Measurements from ENCODE around the gene WDR33. TPM values are rescaled to one million over a fixed set of nuclear protein-coding genes. Genes with fewer than 3 reads are reported as not detected.
"Not testable (repeated sequence)": the region's sequence is repeated elsewhere in the genome, so short reads cannot be mapped to it uniquely, and the experiment has no call there.

The WDR33 gene
- total and polyA plus RNA-seq, 9 of the 15 experiments (the other 6 are each of a cell fraction or from before 2014, with no cell fraction given), result 24.2 to 57.4 (median 38.4) TPM

- H2AFZ ChIP-seq (ENCODE audit: low read depth, low read length); DNase-seq (ENCODE audit: extremely low read depth in 1 of 4, low spot score in 3 of 4); CTCF ChIA-PET (ENCODE audit: low intra/inter-chr PET ratio); BruUV-seq (replicated peaks); H3K9ac ChIP-seq (ENCODE audit: insufficient read depth in 1 of 2, low read depth in 2 of 2, low read length in 2 of 2); in situ Hi-C loops (cut with MboI); H3K9me3 ChIP-seq (replicated peaks; ENCODE audit: control insufficient read depth, insufficient read depth, low read depth, low read length); H3K4me1 ChIP-seq (replicated peaks in 1 of 2; ENCODE audit: control insufficient read depth in 2 of 2, insufficient read depth in 2 of 2, low read length in 2 of 2); H3K4me3 ChIP-seq; FAIRE-seq; H4K20me1 ChIP-seq (replicated peaks; ENCODE audit: control insufficient read depth, insufficient read depth, low read length); intact Hi-C loops (cut with micrococcal nuclease); H3K9me1 ChIP-seq (ENCODE audit: control insufficient read depth, insufficient read depth, low read length); H3K27ac ChIP-seq (ENCODE audit: extremely low read depth, low read depth, low read length); ATAC-seq; H3K4me2 ChIP-seq (ENCODE audit: insufficient read depth, low read length); H3K27me3 ChIP-seq (ENCODE audit: control insufficient read depth in 2 of 2, insufficient read depth in 2 of 2, low read length in 2 of 2): not testable (repeated sequence)
- WGBS (ENCODE audit: insufficient coverage, low coverage, missing lambda C conversion rate), result 84% methylated on average over 4 of the region's 6 CpGs
- peaks cover 97% of the 10 kb centered on the region for H3K79me2 ChIP-seq (ENCODE audit: control insufficient read depth, insufficient read depth, low read length)
- POLR2A ChIA-PET, result interaction anchor here (0.8 to 1.6 kb wide), 3 partner anchors 16 to 17 kb away, joined by 3 to 4 read pairs (median 3); partner anchors contain the start of gene WDR33
- peaks cover 36% of the 10 kb centered on the region; the same call in 2 of the 3 replicates for H3K36me3 ChIP-seq (ENCODE audit: control insufficient read depth, insufficient read depth, low read length)
Measured at GRCh38 chr2:127794901-127795300, 16.1 kb downstream of the WDR33 start.

- in situ Hi-C loops (cut with MboI), result no loop called here
- FAIRE-seq (no peak), DNase-seq (ENCODE audit: extremely low read depth in 1 of 4, low spot score in 3 of 4) (no peak), ATAC-seq (no peak)
- Histone ChIP-seq H3K9me3 (replicated peaks; ENCODE audit: control insufficient read depth, insufficient read depth, low read depth, low read length) (no peaks in the 10 kb centered on the region), H3K27ac (ENCODE audit: extremely low read depth, low read depth, low read length) (no peak overlapping the region), H3K4me1 (replicated peaks in 1 of 2; ENCODE audit: control insufficient read depth in 2 of 2, insufficient read depth in 2 of 2, low read length in 2 of 2) (peaks cover 0 to 6% of the 10 kb centered on the region in 2 experiments; a peak in 2 of 5 replicates), H3K4me3 (no peak overlapping the region), H3K36me3 (ENCODE audit: control insufficient read depth, insufficient read depth, low read length) (peaks cover 24% of the 10 kb centered on the region; the same call in 1 of the 3 replicates), H3K27me3 (ENCODE audit: control insufficient read depth in 2 of 2, insufficient read depth in 2 of 2, low read length in 2 of 2) (no peaks in the 10 kb centered on the region), H3K9me1 (ENCODE audit: control insufficient read depth, insufficient read depth, low read length) (no peaks in the 10 kb centered on the region), H3K79me2 (ENCODE audit: control insufficient read depth, insufficient read depth, low read length) (peaks cover 77% of the 10 kb centered on the region), H4K20me1 (replicated peaks; ENCODE audit: control insufficient read depth, insufficient read depth, low read length) (peaks cover 9% of the 10 kb centered on the region; the same call in 1 of the 2 replicates), H3K4me2 (ENCODE audit: insufficient read depth, low read length) (no peak overlapping the region), H3K9ac (ENCODE audit: insufficient read depth in 1 of 2, low read depth in 2 of 2, low read length in 2 of 2) (no peak overlapping the region), H2AFZ (ENCODE audit: low read depth, low read length) (no peak overlapping the region)
- BruUV-seq (replicated peaks), result no TSS peak
- intact Hi-C loops (cut with micrococcal nuclease), result no loop called here
- WGBS (ENCODE audit: insufficient coverage, low coverage, missing lambda C conversion rate), result 84% methylated on average over 4 of the region's 4 CpGs
- POLR2A ChIA-PET, result interaction anchor here (2.0 kb wide), 1 partner anchor 9 kb away, joined by 9 read pairs; no protein-coding TSS in a partner anchor
- CTCF ChIA-PET (ENCODE audit: low intra/inter-chr PET ratio), result no interaction called here
- TF ChIP-seq ZNF316 (IDR thresholded peaks at IDR 0.05) (peak; percentile 88), MAFK (IDR thresholded peaks at IDR 0.05; ENCODE audit: low read length) (0 out of 2 replicates have a peak, but pooled peaks have one; percentile 12), STAT5B (CRISPR knock-in tag; IDR thresholded peaks at IDR 0.05) (no peak), C11orf30 (IDR thresholded peaks at IDR 0.05; ENCODE audit: low read depth) (peak; percentile 72; the same call in 1 of the 2 replicates), MAFF (IDR thresholded peaks at IDR 0.05; ENCODE audit: low read length) (peak; percentile 60), MAFG (tag; conservative IDR thresholded peaks at IDR 0.05) (peak; percentile 52)
Measured at GRCh38 chr2:127792805-127793204, 18.2 kb downstream of the WDR33 start.
